Skeletal muscle satellite cell (primary cell): Measurements from ENCODE around the gene ROS1.

ENCODE experiments used
- H3K27me3 ChIP-seq: 2 replicates; pipeline ENCODE4 v1.7.0; 2013; ENCODE audit warnings: low read length; ENCODE audit not compliant: control insufficient read depth, insufficient read depth
- H3K36me3 ChIP-seq: 2 replicates; pipeline ENCODE4 v1.7.0; 2013; ENCODE audit warnings: mild to moderate bottlenecking, control low read depth, low read length; ENCODE audit not compliant: insufficient read depth
- H3K4me1 ChIP-seq: 2 replicates; pipeline ENCODE4 v1.7.0; 2013; ENCODE audit warnings: low read length; ENCODE audit not compliant: control insufficient read depth, insufficient read depth
- H3K4me2 ChIP-seq: 2 replicates; pipeline ENCODE4 v1.7.0; 2013; ENCODE audit warnings: mild to moderate bottlenecking, low read length
- H3K4me3 ChIP-seq: 2 replicates; pipeline ENCODE4 v1.7.0; 2013; ENCODE audit warnings: low read length
- H3K9ac ChIP-seq: 2 replicates; pipeline ENCODE4 v1.7.0; 2013; ENCODE audit warnings: mild to moderate bottlenecking, low read depth, low read length, moderate library complexity
- H3K9me3 ChIP-seq: replicated peaks from 2 replicates; pipeline ENCODE4 v1.7.0; 2013; ENCODE audit warnings: mild to moderate bottlenecking, control low read depth, low read length

The ROS1 gene

GRCh38 chr6:117329926-117330325 is 95.8 kb downstream of the ROS1 start:
- Histone ChIP-seq H3K36me3 (no peaks in the 10 kb centered on the region), H3K9me3 (no peaks in the 10 kb centered on the region), H3K9ac (no peak overlapping the region), H3K27me3 (no peaks in the 10 kb centered on the region), H3K4me2 (no peak overlapping the region), H3K4me1 (no peaks in the 10 kb centered on the region), H3K4me3 (no peak overlapping the region)

GRCh38 chr6:117328500-117328899 is 97.2 kb downstream of the ROS1 start:
- Histone ChIP-seq H3K36me3 (no peaks in the 10 kb centered on the region), H3K9me3 (no peaks in the 10 kb centered on the region), H3K9ac (no peak overlapping the region), H3K27me3 (no peaks in the 10 kb centered on the region), H3K4me2 (no peak overlapping the region), H3K4me3 (no peak overlapping the region), H3K4me1 (no peaks in the 10 kb centered on the region)

- Histone ChIP-seq H3K4me1 (no peaks in the 10 kb centered on the region), H3K9me3 (no peaks in the 10 kb centered on the region), H3K36me3 (no peaks in the 10 kb centered on the region), H3K4me2 (no peak overlapping the region), H3K4me3 (no peak overlapping the region), H3K9ac (no peak overlapping the region), H3K27me3 (no peaks in the 10 kb centered on the region)
Observed at GRCh38 chr6:117328005-117328389, 97.7 kb downstream of the ROS1 start.

GRCh38 chr6:117327149-117328004 is 98.4 kb downstream of the ROS1 start:
- no peaks in the 10 kb centered on the region for H3K36me3 ChIP-seq
- no peaks in the 10 kb centered on the region for H3K9me3 ChIP-seq
- no peak overlapping the region for H3K9ac ChIP-seq
- no peaks in the 10 kb centered on the region for H3K4me1 ChIP-seq
- H3K4me3 ChIP-seq = no peak overlapping the region
- H3K4me2 ChIP-seq = no peak overlapping the region
- no peaks in the 10 kb centered on the region for H3K27me3 ChIP-seq

- Histone ChIP-seq H3K27me3 (no peaks in the 10 kb centered on the region), H3K4me2 (no peak overlapping the region), H3K9me3 (no peaks in the 10 kb centered on the region), H3K4me1 (no peaks in the 10 kb centered on the region), H3K36me3 (no peaks in the 10 kb centered on the region), H3K9ac (no peak overlapping the region), H3K4me3 (no peak overlapping the region)
Observed at GRCh38 chr6:117326396-117326795, 99.3 kb downstream of the ROS1 start.

GRCh38 chr6:117317261-117317660 is 108.5 kb downstream of the ROS1 start:
- H3K36me3 ChIP-seq = no peaks in the 10 kb centered on the region
- H3K4me1 ChIP-seq = no peaks in the 10 kb centered on the region
- H3K4me2 ChIP-seq = no peak overlapping the region
- H3K9ac ChIP-seq = no peak overlapping the region
- H3K4me3 ChIP-seq = no peak overlapping the region
- no peaks in the 10 kb centered on the region for H3K9me3 ChIP-seq
- no peaks in the 10 kb centered on the region for H3K27me3 ChIP-seq

- H3K4me3 ChIP-seq = no peak overlapping the region
- no peaks in the 10 kb centered on the region for H3K36me3 ChIP-seq
- H3K9me3 ChIP-seq = no peaks in the 10 kb centered on the region
- H3K9ac ChIP-seq = no peak overlapping the region
- no peaks in the 10 kb centered on the region for H3K27me3 ChIP-seq
- no peak overlapping the region for H3K4me2 ChIP-seq
- peaks cover 12% of the 10 kb centered on the region for H3K4me1 ChIP-seq
Observed at GRCh38 chr6:117311726-117312125, 114.0 kb downstream of the ROS1 start.

GRCh38 chr6:117311310-117311709 is 114.4 kb downstream of the ROS1 start:
- H3K27me3 ChIP-seq = no peaks in the 10 kb centered on the region
- H3K4me3 ChIP-seq = no peak overlapping the region
- H3K36me3 ChIP-seq = no peaks in the 10 kb centered on the region
- no peaks in the 10 kb centered on the region for H3K9me3 ChIP-seq
- no peak overlapping the region for H3K4me2 ChIP-seq
- peaks cover 12% of the 10 kb centered on the region for H3K4me1 ChIP-seq
- H3K9ac ChIP-seq = no peak overlapping the region

- Histone ChIP-seq H3K9ac (no peak overlapping the region), H3K9me3 (no peaks in the 10 kb centered on the region), H3K4me2 (no peak overlapping the region), H3K27me3 (no peaks in the 10 kb centered on the region), H3K36me3 (no peaks in the 10 kb centered on the region), H3K4me1 (peaks cover 12% of the 10 kb centered on the region), H3K4me3 (no peak overlapping the region)
Observed at GRCh38 chr6:117309611-117310010, 116.1 kb downstream of the ROS1 start.

GRCh38 chr6:117309069-117309468 is 116.7 kb downstream of the ROS1 start:
- no peak overlapping the region for H3K4me3 ChIP-seq
- no peaks in the 10 kb centered on the region for H3K9me3 ChIP-seq
- H3K27me3 ChIP-seq = no peaks in the 10 kb centered on the region
- no peak overlapping the region for H3K9ac ChIP-seq
- no peaks in the 10 kb centered on the region for H3K36me3 ChIP-seq
- no peak overlapping the region for H3K4me2 ChIP-seq
- H3K4me1 ChIP-seq = peaks cover 12% of the 10 kb centered on the region

GRCh38 chr6:117307655-117308054 is 118.1 kb downstream of the ROS1 start:
- Histone ChIP-seq H3K9me3 (no peaks in the 10 kb centered on the region), H3K4me1 (peaks cover 12% of the 10 kb centered on the region), H3K36me3 (no peaks in the 10 kb centered on the region), H3K4me3 (no peak overlapping the region), H3K4me2 (no peak overlapping the region), H3K9ac (no peak overlapping the region), H3K27me3 (no peaks in the 10 kb centered on the region)

- Histone ChIP-seq H3K9ac (no peak overlapping the region), H3K4me1 (peaks cover 12% of the 10 kb centered on the region), H3K9me3 (no peaks in the 10 kb centered on the region), H3K4me3 (no peak overlapping the region), H3K27me3 (no peaks in the 10 kb centered on the region), H3K4me2 (no peak overlapping the region), H3K36me3 (no peaks in the 10 kb centered on the region)
Observed at GRCh38 chr6:117306227-117306790, 119.4 kb downstream of the ROS1 start.
